Measurements from ENCODE around the gene PALLD. TPM values are rescaled to one million over a fixed set of nuclear protein-coding genes. Genes with fewer than 3 reads are reported as not detected.

The PALLD gene
- total and polyA plus RNA-seq, 2 donors: 24.3 to 83.0 TPM

- WGBS: 96% methylated on average over 2 of the region's 2 CpGs
- H3K27ac ChIP-seq (ENCODE audit: low read depth in 1 of 2, low read length in 1 of 2): no peak overlapping the region
- DNase-seq (ENCODE audit: low read depth in 6 of 9, low spot score in 9 of 9): no peak
These were observed 171.1 kb downstream of the PALLD start for GRCh38 chr4:168667921-168668320.

GRCh38 chr4:168673476-168673875 lies 176.6 kb downstream of the PALLD start:
- no peak for DNase-seq (ENCODE audit: low read depth in 6 of 9, low spot score in 9 of 9)
- H3K36me3 ChIP-seq (ENCODE audit: control insufficient read depth in 2 of 2, insufficient read depth in 2 of 2, low read length in 1 of 2): no peaks in the 10 kb centered on the region
- H3K4me1 ChIP-seq (ENCODE audit: control insufficient read depth in 2 of 2, insufficient read depth in 2 of 2, low read length in 2 of 2): no peaks in the 10 kb centered on the region
- H3K9me3 ChIP-seq (ENCODE audit: control insufficient read depth in 2 of 2, insufficient read depth in 1 of 2, low read length in 1 of 2): no peaks in the 10 kb centered on the region
- H3K27me3 ChIP-seq (ENCODE audit: control insufficient read depth in 2 of 2, insufficient read depth in 1 of 2, low read length in 1 of 2): no peaks in the 10 kb centered on the region
- H3K27ac ChIP-seq (ENCODE audit: low read depth in 1 of 2, low read length in 1 of 2): no peak overlapping the region
- H3K4me3 ChIP-seq (ENCODE audit: low read length in 2 of 2): no peak overlapping the region
- 90% methylated on average over 11 of the region's 11 CpGs for WGBS

More at GRCh38 chr4:168667921-168668320, 171.1 kb downstream of the PALLD start:
- Histone ChIP-seq H3K36me3 (ENCODE audit: control insufficient read depth in 2 of 2, insufficient read depth in 2 of 2, low read length in 1 of 2) (no peaks in the 10 kb centered on the region), H3K9me3 (ENCODE audit: control insufficient read depth in 2 of 2, insufficient read depth in 1 of 2, low read length in 1 of 2) (no peaks in the 10 kb centered on the region), H3K27me3 (ENCODE audit: control insufficient read depth in 2 of 2, insufficient read depth in 1 of 2, low read length in 1 of 2) (no peaks in the 10 kb centered on the region), H3K4me1 (ENCODE audit: control insufficient read depth in 2 of 2, insufficient read depth in 2 of 2, low read length in 2 of 2) (no peaks in the 10 kb centered on the region), H3K4me3 (ENCODE audit: low read length in 2 of 2) (no peak overlapping the region)

GRCh38 chr4:168674077-168674747 lies 177.4 kb downstream of the PALLD start:
- Histone ChIP-seq H3K4me3 (ENCODE audit: low read length in 2 of 2) (no peak overlapping the region), H3K36me3 (ENCODE audit: control insufficient read depth in 2 of 2, insufficient read depth in 2 of 2, low read length in 1 of 2) (no peaks in the 10 kb centered on the region), H3K4me1 (ENCODE audit: control insufficient read depth in 2 of 2, insufficient read depth in 2 of 2, low read length in 2 of 2) (no peaks in the 10 kb centered on the region), H3K9me3 (ENCODE audit: control insufficient read depth in 2 of 2, insufficient read depth in 1 of 2, low read length in 1 of 2) (no peaks in the 10 kb centered on the region), H3K27ac (ENCODE audit: low read depth in 1 of 2, low read length in 1 of 2) (no peak overlapping the region), H3K27me3 (ENCODE audit: control insufficient read depth in 2 of 2, insufficient read depth in 1 of 2, low read length in 1 of 2) (no peaks in the 10 kb centered on the region)
- no peak for DNase-seq (ENCODE audit: low read depth in 6 of 9, low spot score in 9 of 9)
- 96% methylated on average over 6 of the region's 6 CpGs for WGBS

GRCh38 chr4:168674866-168675265 lies 178.0 kb downstream of the PALLD start:
- WGBS: 82% methylated on average over 3 of the region's 3 CpGs
- DNase-seq (ENCODE audit: low read depth in 6 of 9, low spot score in 9 of 9): no peak

GRCh38 chr4:168677063-168677462 lies 180.2 kb downstream of the PALLD start:
- Histone ChIP-seq H3K9me3 (ENCODE audit: control insufficient read depth in 2 of 2, insufficient read depth in 1 of 2, low read length in 1 of 2) (no peaks in the 10 kb centered on the region), H3K36me3 (ENCODE audit: control insufficient read depth in 2 of 2, insufficient read depth in 2 of 2, low read length in 1 of 2) (no peaks in the 10 kb centered on the region), H3K27ac (ENCODE audit: low read depth in 1 of 2, low read length in 1 of 2) (no peak overlapping the region), H3K27me3 (ENCODE audit: control insufficient read depth in 2 of 2, insufficient read depth in 1 of 2, low read length in 1 of 2) (no peaks in the 10 kb centered on the region), H3K4me3 (ENCODE audit: low read length in 2 of 2) (no peak overlapping the region), H3K4me1 (ENCODE audit: control insufficient read depth in 2 of 2, insufficient read depth in 2 of 2, low read length in 2 of 2) (no peaks in the 10 kb centered on the region)
- WGBS: 95% methylated on average over 6 of the region's 6 CpGs
- DNase-seq (ENCODE audit: low read depth in 6 of 9, low spot score in 9 of 9): peak in 1 of 9 donors; percentile 14

More at GRCh38 chr4:168674866-168675265, 178.0 kb downstream of the PALLD start:
- no peaks in the 10 kb centered on the region for H3K27me3 ChIP-seq (ENCODE audit: control insufficient read depth in 2 of 2, insufficient read depth in 1 of 2, low read length in 1 of 2)
- no peaks in the 10 kb centered on the region for H3K4me1 ChIP-seq (ENCODE audit: control insufficient read depth in 2 of 2, insufficient read depth in 2 of 2, low read length in 2 of 2)
- no peak overlapping the region for H3K27ac ChIP-seq (ENCODE audit: low read depth in 1 of 2, low read length in 1 of 2)
- no peak overlapping the region for H3K4me3 ChIP-seq (ENCODE audit: low read length in 2 of 2)
- H3K36me3 ChIP-seq (ENCODE audit: control insufficient read depth in 2 of 2, insufficient read depth in 2 of 2, low read length in 1 of 2): no peaks in the 10 kb centered on the region
- H3K9me3 ChIP-seq (ENCODE audit: control insufficient read depth in 2 of 2, insufficient read depth in 1 of 2, low read length in 1 of 2): no peaks in the 10 kb centered on the region

GRCh38 chr4:168677879-168678278 lies 181.0 kb downstream of the PALLD start:
- H3K4me1 ChIP-seq (ENCODE audit: control insufficient read depth in 2 of 2, insufficient read depth in 2 of 2, low read length in 2 of 2): no peaks in the 10 kb centered on the region
- WGBS: 98% methylated on average over 11 of the region's 11 CpGs
- no peak overlapping the region for H3K4me3 ChIP-seq (ENCODE audit: low read length in 2 of 2)
- no peaks in the 10 kb centered on the region for H3K9me3 ChIP-seq (ENCODE audit: control insufficient read depth in 2 of 2, insufficient read depth in 1 of 2, low read length in 1 of 2)
- H3K36me3 ChIP-seq (ENCODE audit: control insufficient read depth in 2 of 2, insufficient read depth in 2 of 2, low read length in 1 of 2): no peaks in the 10 kb centered on the region
- no peak for DNase-seq (ENCODE audit: low read depth in 6 of 9, low spot score in 9 of 9)
- H3K27me3 ChIP-seq (ENCODE audit: control insufficient read depth in 2 of 2, insufficient read depth in 1 of 2, low read length in 1 of 2): no peaks in the 10 kb centered on the region
- H3K27ac ChIP-seq (ENCODE audit: low read depth in 1 of 2, low read length in 1 of 2): no peak overlapping the region

GRCh38 chr4:168678751-168679366 lies 182.0 kb downstream of the PALLD start:
- Histone ChIP-seq H3K9me3 (ENCODE audit: control insufficient read depth in 2 of 2, insufficient read depth in 1 of 2, low read length in 1 of 2) (no peaks in the 10 kb centered on the region), H3K36me3 (ENCODE audit: control insufficient read depth in 2 of 2, insufficient read depth in 2 of 2, low read length in 1 of 2) (no peaks in the 10 kb centered on the region), H3K4me3 (ENCODE audit: low read length in 2 of 2) (no peak overlapping the region), H3K4me1 (ENCODE audit: control insufficient read depth in 2 of 2, insufficient read depth in 2 of 2, low read length in 2 of 2) (no peaks in the 10 kb centered on the region), H3K27me3 (ENCODE audit: control insufficient read depth in 2 of 2, insufficient read depth in 1 of 2, low read length in 1 of 2) (no peaks in the 10 kb centered on the region), H3K27ac (ENCODE audit: low read depth in 1 of 2, low read length in 1 of 2) (no peak overlapping the region)
- 98% methylated on average over 8 of the region's 8 CpGs for WGBS
- DNase-seq (ENCODE audit: low read depth in 6 of 9, low spot score in 9 of 9): no peak

GRCh38 chr4:168679397-168679796 lies 182.5 kb downstream of the PALLD start:
- no peak for DNase-seq (ENCODE audit: low read depth in 6 of 9, low spot score in 9 of 9)

GRCh38 chr4:168679819-168680218 lies 183.0 kb downstream of the PALLD start:
- Histone ChIP-seq H3K27me3 (ENCODE audit: control insufficient read depth in 2 of 2, insufficient read depth in 1 of 2, low read length in 1 of 2) (no peaks in the 10 kb centered on the region), H3K9me3 (ENCODE audit: control insufficient read depth in 2 of 2, insufficient read depth in 1 of 2, low read length in 1 of 2) (no peaks in the 10 kb centered on the region), H3K27ac (ENCODE audit: low read depth in 1 of 2, low read length in 1 of 2) (no peak overlapping the region), H3K4me3 (ENCODE audit: low read length in 2 of 2) (no peak overlapping the region), H3K4me1 (ENCODE audit: control insufficient read depth in 2 of 2, insufficient read depth in 2 of 2, low read length in 2 of 2) (no peaks in the 10 kb centered on the region), H3K36me3 (ENCODE audit: control insufficient read depth in 2 of 2, insufficient read depth in 2 of 2, low read length in 1 of 2) (no peaks in the 10 kb centered on the region)
- DNase-seq (ENCODE audit: low read depth in 6 of 9, low spot score in 9 of 9): no peak
- WGBS: 96% methylated on average over 4 of the region's 4 CpGs

More at GRCh38 chr4:168679397-168679796, 182.5 kb downstream of the PALLD start:
- Histone ChIP-seq H3K9me3 (ENCODE audit: control insufficient read depth in 2 of 2, insufficient read depth in 1 of 2, low read length in 1 of 2) (no peaks in the 10 kb centered on the region), H3K27me3 (ENCODE audit: control insufficient read depth in 2 of 2, insufficient read depth in 1 of 2, low read length in 1 of 2) (no peaks in the 10 kb centered on the region), H3K36me3 (ENCODE audit: control insufficient read depth in 2 of 2, insufficient read depth in 2 of 2, low read length in 1 of 2) (no peaks in the 10 kb centered on the region), H3K4me1 (ENCODE audit: control insufficient read depth in 2 of 2, insufficient read depth in 2 of 2, low read length in 2 of 2) (no peaks in the 10 kb centered on the region), H3K27ac (ENCODE audit: low read depth in 1 of 2, low read length in 1 of 2) (no peak overlapping the region), H3K4me3 (ENCODE audit: low read length in 2 of 2) (no peak overlapping the region)
- WGBS: 96% methylated on average over 3 of the region's 3 CpGs
